Ramos (cell line): Measurements from ENCODE around the gene RIPOR3.

Source experiments
- in situ Hi-C: fragments of 300-500 bp; cut with MboI; formaldehyde crosslinking; loops from one replicate; pipeline ENCODE4 v1.14.3; 2022; ENCODE audit warnings: low sequenced_read_pairs; ENCODE audit not compliant: unreplicated experiment

Gene RIPOR3

DNA sequence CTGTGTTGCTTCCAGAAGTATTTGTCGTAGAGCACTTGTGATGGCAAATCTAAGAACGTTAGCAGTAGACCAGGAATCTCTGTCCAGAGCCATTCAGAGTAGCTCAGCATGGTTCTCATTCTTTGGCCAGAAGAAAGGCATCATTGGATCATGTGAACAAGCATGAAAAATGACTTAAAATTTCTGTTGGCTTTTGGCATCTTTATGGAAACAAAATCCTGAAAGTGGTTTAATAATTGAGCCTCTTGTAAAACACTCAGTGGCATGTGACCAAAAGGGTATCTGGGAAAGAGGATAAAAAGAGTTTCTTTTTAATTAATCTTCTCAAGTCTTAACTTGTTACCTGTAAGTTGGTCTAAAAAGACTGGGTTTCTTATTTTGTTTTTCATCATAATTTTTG is 126.0 kb downstream of the RIPOR3 start:
- in situ Hi-C loops, result no loop called here

DNA sequence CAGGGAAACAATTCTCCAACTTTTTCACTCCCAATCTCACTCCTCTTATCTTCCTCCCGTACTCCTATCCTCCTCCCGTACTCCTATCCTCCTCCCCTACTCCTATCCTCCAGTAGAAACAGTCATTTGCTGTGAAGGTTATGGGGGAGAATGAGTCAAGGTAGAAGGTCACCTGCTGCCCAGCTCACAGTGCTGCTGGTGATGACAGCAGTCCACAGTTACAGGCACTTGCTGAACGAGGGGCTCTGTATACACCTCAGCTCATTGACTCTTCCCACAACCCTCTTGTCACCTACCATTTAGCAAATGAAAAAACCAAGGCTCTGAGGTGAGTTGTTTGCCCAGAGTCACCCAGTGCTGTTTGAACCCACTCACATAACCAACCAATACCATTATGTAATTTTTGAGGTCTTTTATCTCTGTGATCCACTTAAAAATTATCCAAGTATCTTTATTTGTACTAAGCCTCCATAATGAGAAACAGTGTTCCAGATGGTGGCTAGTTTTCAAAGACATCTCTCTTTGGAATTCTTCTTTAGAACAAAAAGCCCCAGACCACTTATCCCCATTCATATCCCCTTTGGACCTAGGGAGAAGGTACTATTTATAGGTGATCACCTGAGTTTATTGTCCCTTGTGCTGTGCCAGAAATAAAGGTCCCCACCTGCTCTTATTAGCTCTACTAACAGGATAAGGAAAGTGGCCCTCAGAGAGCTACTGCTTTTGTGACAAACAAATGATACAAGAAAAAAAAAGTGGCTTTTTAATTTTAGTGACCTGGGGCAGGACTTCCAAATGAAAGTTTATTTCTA is 128.0 kb downstream of the RIPOR3 start:
- in situ Hi-C loops, result no loop called here

DNA sequence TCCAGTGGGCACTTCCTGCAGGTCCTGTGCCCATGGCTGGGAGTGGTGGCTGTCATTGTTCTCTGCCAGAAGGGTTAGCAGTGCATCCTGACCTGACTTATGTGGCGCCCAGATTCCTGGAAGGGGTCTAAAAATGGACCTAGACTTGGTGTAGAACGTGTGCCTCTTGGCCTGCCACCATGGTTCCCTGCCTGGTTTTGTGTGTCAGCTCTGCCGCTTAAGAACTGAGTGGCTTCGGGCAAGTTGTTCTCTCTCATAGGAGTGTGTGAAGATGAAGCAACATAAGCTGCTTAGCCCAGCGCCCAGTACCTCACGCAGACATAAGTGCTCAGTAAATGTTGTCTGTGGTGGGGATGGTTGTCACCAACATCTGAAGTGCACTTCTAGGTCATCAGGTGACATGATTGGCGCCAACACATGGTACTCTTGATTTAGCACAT is 129.1 kb downstream of the RIPOR3 start:
- in situ Hi-C loops, result no loop called here

DNA sequence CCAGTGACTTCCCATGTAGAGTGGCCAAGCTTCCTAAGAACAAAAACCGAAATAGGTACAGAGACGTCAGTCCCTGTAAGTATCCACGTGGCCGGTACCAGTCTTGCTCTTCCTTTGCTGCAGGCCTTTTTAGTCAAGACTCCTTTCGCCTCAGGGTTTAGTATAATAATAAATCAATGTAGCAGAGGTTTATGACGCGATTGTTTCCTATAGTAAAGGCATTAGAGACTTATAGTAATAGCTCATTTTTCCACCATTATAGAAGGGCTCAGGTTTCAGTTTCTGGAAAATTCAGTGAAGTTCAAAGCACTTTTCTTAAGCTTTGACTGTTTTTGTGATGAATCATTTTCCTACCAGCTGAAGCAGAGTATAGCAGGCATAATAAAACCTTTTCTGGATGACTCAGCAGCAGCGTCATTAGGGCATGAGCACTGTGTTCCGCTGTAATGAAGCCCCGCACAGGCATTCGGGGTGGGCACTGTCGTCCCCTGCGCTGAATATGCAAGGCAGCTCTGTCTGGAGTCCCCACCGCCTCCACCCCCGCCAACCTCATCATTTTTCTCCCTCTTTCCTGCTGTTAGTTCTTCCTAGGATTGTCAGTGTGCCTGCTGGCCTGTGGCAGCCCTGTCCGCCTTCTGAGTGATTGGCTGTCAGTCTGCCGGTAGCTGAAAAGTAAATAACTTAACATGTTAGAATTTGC is 129.8 kb downstream of the RIPOR3 start:
- in situ Hi-C loops, result no loop called here

DNA sequence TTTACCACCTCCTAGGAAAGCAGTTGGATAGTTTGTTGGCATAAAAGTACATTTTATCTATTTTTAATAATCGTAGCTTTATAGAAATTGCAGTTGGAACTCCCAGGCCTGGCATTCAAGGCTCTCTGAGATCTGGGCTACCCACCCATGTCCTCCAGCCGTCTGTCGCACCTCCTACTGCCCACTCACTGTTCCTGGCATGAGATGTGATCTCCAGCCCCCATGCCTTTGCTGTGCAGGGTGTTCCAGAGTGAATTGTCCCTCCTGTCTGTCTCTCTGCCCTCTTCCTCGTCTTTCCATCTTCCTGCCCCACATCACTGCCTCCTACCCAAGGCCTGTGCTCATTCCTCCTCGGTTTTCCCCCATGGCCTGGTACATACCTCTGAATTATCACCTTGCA is 130.5 kb downstream of the RIPOR3 start:
- in situ Hi-C loops, result no loop called here

DNA sequence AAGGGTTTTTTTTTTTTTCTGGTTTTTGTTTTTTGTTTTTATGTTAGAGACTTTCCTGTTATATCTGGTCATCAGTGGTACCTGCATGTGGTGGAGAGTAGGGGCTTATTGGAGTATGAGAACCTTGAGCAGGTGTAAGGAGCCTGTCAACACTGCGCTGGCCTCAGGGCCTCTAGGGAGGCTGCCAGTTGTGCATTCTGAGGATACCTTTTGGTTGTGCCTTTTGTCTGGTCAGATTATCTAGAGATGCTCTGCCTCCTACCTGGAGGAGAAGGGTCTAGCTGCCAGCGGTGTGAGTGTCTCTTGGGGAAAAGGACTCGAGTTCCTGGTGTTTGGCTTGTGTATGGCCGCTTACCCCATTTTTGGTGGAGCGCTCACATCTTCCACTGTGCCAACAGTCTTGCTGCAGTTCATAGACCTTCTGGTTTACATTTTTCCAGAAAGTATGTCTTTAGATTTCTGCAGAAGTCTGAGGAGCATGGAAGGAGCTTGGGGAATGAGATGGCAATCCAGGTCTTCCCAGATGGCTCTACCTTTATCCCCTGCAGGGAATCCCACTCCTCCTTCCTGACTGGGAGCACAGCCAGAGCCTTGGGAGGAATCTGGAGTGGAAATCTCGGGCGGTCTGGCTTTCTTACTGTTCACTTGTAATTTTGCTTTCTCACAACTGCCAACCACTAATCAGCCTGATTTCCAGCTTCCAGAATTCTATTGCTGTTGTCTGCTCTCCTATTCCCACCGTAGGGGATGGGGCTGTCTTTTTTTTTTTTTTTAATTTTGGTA is 131.3 kb downstream of the RIPOR3 start:
- in situ Hi-C loops, result no loop called here

DNA sequence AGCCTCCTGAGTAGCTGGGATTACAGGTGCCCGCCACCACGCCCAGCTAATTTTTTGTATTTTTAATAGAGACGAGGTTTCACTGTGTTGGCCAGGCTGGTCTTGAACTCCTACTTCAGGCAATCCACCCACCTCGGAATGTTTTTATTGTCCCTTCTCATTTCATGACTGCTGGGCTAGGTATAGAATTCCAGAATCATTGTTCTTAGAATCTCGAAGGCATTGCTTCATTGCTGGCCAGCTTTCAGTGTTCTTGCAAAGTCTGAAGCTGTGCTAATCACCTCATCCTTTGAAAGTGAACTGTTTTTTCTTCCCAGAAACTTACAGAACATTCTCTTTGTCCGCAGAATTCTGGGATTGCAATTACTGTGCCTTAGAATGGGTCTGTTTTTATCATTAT is 132.2 kb downstream of the RIPOR3 start:
- in situ Hi-C loops, result no loop called here

DNA sequence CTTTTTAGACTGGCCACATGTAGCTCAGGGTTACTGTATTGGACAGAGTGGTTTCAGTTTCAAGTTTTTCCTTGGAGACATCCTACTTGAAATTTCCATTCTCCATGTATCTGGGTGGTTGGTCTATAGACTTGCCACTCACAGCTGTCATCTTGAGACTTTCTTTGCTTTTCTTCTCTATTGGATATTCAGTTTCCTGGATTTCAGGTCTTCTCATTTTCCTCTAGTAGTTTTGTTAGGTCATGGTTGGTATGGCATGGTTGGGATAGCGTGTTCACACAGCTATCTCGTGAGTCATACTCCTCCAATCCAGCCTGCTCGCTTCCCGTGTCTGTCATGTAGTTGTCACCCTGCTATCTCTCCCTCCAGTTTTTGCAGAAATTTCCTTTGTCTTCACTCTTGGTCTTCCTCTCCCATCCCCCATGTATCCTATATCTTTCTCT is 132.8 kb downstream of the RIPOR3 start:
- in situ Hi-C loops, result no loop called here

DNA sequence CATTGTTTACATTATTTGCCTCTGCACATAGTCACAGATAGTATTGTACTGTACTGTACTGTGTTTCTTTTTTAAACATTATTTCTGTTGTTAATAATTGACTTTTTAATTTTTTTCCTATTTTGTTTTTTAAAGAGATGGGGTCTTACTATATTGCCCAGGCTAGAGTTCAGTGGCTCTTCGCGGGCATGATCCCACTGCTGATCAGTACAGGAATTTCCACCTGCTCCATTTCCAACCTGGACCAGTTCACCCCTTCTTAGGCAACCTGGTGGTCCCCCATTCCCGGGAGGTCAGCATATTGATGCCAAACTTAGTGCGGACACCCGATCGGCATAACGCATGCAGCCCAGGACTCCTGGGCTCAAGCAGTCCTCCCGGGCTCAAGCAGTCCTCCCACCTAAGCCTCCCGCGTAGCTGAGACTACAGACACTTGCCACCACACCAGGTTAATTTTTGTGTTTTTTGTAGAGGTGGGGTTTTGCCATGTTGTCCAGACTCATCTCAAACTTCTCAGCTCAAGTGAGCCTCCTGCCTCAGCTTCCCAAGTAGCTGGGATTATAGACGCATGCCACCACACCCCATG is 133.7 kb downstream of the RIPOR3 start:
- in situ Hi-C loops, result no loop called here

DNA sequence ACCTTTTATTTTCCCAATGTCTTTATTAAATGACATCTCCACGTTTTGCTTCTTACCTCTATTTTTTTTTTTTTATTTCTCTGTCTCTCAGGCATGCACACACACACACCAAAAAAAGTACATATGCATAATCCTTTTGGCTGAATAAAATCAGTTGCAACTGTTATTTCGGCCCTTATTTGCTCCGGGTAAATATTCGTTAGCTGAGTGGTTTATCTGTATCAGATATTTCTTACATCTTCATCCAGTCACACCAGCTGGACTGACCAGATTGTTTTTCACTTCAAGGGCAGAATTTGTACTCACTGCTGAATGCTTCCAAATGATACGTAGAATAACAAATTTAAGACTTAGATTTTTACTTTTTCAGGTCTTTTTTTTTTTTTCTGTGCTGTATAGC is 135.7 kb downstream of the RIPOR3 start:
- in situ Hi-C loops, result no loop called here

DNA sequence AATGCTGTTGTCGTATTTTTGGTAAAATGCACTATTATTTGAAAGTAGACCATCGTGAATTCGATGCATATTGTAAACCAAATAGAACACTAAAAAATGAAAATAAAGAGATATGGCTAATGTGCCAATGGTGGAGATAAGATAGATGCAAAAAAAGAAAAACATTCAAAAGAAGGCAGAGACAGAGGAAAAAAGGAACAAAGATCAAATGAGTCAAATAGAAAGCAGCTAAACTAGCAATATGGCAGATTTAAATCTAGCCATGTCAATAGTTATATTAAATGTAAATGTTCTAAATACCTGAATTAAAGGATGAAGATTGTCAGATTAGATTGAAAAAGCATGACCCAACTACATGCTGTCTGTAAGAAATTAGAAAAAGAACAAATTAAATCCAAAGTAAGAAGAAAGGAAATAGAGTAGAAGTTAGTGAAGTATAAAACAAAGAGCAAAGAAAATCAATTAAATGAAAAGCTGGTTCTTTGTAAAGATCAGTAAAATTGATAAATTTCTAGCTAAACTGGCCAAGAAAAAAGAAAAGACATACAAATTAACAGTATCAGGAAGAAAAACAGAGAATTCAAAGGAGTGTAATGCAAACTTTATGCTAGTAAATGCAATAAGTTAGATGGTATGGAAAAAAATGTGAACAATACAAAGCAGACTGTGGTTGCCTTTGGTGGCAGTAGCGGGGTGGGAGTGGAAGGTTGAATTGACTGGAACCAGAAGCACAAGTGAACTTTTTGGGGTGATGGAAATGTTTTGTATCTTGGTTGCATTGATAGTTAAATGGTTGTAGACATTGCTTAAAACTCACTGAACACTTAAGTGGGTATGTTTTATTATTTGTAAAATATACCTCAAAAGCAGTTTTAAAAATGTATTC is 136.4 kb downstream of the RIPOR3 start:
- in situ Hi-C loops, result no loop called here

DNA sequence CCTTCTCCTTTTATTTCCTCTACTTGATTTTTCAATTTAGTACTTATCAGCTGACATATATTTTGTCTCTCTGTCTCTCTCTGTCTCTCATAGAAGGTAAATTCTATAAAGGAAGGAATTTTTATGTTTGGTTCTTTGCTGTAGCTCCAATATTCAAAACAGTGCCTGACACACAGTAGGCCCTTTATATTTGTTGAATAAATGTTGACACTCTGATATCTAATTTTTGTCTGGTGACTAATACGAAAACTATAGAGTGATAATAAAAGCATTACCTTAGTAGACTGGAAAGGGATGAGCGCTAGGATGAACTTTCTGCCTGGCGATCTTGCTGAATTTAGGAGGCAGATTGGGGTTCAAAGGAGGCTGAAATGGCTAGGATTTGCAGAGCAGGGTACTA is 138.4 kb downstream of the RIPOR3 start:
- in situ Hi-C loops, result no loop called here

DNA sequence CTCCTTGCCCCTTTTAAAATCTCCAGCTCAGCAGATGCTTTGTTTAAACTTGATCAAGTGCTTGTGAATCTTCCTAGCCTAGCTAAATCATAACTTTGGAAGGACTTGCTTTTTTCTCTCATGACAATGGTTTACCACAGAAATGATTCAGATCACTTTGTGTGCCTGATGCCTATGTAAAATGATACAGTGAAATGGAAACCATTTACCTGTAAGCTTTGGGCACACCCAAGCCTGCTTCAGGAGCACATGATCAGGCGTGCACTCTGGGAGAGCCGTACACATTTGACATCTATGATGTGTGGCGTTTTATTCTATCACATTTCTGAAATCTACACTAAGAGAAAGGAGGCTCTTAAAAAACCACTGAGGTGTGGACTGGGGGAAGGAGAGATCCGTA is 140.1 kb downstream of the RIPOR3 start:
- in situ Hi-C loops, result no loop called here

DNA sequence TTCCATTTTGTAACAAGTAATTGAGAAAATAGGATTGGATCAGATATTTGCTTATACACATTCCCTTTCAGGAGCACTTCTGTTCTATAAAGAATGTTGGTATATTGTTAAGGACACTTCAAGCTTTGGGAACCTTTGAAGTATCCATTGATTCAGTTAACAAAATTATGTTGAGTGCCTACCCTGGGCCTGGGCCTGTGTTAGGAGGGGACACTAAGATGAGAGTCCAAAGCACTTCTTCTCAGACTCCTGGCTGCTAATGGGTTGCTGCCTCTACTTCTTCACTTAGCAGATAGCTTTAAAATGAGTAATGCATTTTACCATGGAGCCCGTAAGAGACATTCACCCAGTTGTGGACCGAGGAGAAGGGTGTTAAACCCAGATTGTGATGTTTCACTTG is 140.8 kb downstream of the RIPOR3 start:
- in situ Hi-C loops, result no loop called here

DNA sequence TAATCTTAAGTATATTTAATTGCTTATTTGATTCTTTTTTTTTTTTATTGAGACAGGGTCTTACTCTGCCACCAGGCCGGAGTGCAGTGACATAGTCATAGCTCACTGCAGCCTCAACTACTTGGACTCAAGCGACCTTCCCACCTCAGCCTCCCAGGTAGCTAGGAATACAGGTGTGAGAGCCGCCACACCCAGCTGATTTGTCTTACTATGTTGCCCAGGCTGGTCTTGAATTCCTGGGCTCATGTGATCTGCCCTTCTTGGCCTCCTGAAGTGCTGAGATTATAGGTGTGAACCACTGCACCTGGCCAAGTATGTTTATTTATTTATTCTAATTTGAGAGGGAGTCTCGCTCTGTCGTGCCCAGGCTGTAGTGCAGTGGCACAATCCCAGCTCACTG is 142.9 kb downstream of the RIPOR3 start:
- in situ Hi-C loops, result no loop called here

DNA sequence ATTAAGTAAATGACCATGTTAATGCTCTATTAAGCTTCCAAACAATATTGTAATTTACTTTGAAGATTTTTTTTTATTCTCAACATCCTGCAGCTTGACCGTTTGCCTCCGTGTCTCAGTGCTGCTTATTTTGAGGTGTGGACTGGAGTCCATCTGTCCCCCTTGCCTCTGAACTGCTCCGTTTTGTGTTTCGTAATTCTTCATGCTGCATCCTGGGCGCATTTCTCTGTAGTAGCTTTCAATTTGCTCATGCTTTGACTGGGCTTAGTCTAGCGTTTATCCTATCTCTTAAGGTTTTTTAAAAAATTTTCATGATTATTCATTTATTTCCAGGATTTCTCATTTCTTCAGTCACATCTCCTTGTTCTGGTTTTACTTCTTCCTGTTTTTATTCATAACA is 143.4 kb downstream of the RIPOR3 start:
- in situ Hi-C loops, result no loop called here

DNA sequence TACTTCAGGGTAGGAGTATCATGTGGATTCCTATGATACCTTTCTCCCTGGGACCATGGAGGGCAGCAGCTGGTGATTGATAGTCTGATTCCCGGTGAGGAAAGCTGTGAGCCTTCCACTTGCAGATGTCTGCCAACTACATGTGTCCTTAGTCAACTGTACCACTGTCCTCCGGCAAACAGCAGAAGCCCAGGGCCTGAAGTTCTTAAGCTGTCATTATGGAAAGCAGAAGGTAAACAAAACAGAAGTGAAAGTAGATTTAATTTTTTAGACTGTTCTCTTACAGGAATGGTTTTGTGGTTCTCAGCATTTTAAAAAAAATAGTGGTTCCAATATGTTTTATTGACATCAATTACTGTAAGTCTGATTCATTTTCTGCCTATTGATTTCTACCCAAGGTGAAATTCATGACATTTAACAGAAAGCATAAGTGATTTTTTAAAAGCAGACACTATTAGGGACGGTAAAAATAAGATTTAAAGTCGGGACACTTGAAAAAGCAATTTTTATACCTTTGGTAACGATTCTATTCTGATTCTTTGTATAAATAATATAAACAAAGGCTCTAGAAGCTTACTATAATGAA is 144.5 kb downstream of the RIPOR3 start:
- in situ Hi-C loops, result no loop called here

DNA sequence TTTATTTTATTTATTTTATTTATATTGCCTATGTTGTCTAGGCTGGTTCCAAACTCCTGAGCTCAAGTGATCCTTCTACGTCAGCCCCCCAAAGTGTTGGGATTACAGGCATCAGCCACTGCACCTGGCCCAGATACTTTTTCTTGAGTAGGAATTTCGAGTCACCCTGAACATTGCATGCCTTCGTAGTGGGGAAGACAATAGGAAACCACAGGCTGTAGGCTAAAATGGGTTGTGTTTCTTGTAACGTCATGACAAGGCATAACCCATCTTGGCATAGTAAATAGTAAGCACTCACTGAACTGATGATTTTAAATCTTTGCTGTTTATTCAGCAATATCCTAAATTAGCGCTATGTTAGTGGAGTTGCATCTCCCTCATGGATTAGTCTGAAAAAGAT is 146.2 kb downstream of the RIPOR3 start:
- in situ Hi-C loops, result no loop called here

DNA sequence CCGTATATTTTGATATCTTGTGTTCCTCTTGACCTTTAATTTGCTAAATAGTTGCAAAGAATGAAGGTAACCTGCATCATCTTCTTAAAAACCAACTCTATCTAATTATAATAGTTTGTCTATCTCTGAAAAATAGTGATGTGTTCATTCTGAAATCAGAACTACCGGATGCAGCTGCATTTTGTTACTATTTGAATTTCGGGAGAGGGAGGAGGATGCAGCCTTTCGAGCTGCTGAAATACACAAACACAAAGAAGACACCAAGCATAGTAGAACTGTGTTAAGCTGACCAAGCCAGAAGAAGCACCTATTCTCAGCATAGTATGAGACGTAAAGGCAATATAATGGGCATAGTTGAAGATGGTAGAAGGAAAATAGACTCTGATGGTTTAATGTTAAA is 148.0 kb downstream of the RIPOR3 start:
- in situ Hi-C loops, result no loop called here
